IMR-90 (cell line): ENCODE measurements around the gene CDH16. TPM values are rescaled to one million over a fixed set of nuclear protein-coding genes. Genes with fewer than 3 reads are reported as not detected.

Experiments
- ATAC-seq: fragments of 200-7000 bp; cut with Tn5 transposase; 2 replicates; pipeline ENCODE4 v1.9.1; 2020; ENCODE audit warnings: low read depth, mild to moderate bottlenecking, moderate library complexity
- BruUV-seq: library from RNA; stranded (reverse); fragments of 400-500 nt; replicated peaks from 2 replicates; lab custom pipeline; 2021; lab: Mats Ljungman, UMichigan
- CTCF ChIA-PET: fragments of 300-600 bp; formaldehyde crosslinking; extraction: SDS; loops from one replicate; lab custom pipeline; 2021; ENCODE audit warnings: antibody characterized with exemption; lab: Yijun Ruan, JAX
- POLR2A ChIA-PET: fragments of 300-600 bp; sonication (Branson Sonifier 250); formaldehyde crosslinking; loops from one replicate; lab custom pipeline; 2022; ENCODE audit warnings: antibody characterized with exemption; ENCODE audit not compliant: unreplicated experiment; lab: Charles Lee
- DNase-seq: peaks from one replicate; pipeline ENCODE4 v3.0.0; 2013
- H2AFZ ChIP-seq: replicated peaks from 2 replicates; pipeline ENCODE3; 2013; ENCODE audit warnings: low read length, mild to moderate bottlenecking; ENCODE audit not compliant: poor library complexity
- H2AK5ac ChIP-seq: 2 replicates; pipeline ENCODE4 v1.6.1; 2013; ENCODE audit warnings: low read depth, low read length, inconsistent platforms
- H2AK9ac ChIP-seq: replicated peaks from 2 replicates; pipeline ENCODE3; 2013; ENCODE audit warnings: mild to moderate bottlenecking, low read depth, low read length, moderate library complexity; ENCODE audit not compliant: poor library complexity
- H2BK120ac ChIP-seq: 2 replicates; pipeline ENCODE4 v1.6.1; 2013; ENCODE audit warnings: low read depth, low read length, inconsistent platforms
- H2BK15ac ChIP-seq: 3 replicates; pipeline ENCODE4 v1.6.1; 2013; ENCODE audit warnings: low read depth, low read length, inconsistent platforms
- H2BK20ac ChIP-seq: 2 replicates; pipeline ENCODE4 v1.6.1; 2013; ENCODE audit warnings: low read depth, mild to moderate bottlenecking, inconsistent platforms, low read length, moderate library complexity
- H2BK5ac ChIP-seq: 2 replicates; pipeline ENCODE4 v1.6.1; 2013; ENCODE audit warnings: mild to moderate bottlenecking, low read depth, low read length, inconsistent platforms; ENCODE audit not compliant: poor library complexity, severe bottlenecking
- H3K14ac ChIP-seq: replicated peaks from 2 replicates; pipeline ENCODE4 v1.6.1; 2013; ENCODE audit warnings: low read depth, low read length, inconsistent platforms
- H3K18ac ChIP-seq: 2 replicates; pipeline ENCODE4 v1.6.1; 2013; ENCODE audit warnings: low read depth, low read length, control low read depth
- H3K23ac ChIP-seq: 2 replicates; pipeline ENCODE4 v1.6.1; 2013; ENCODE audit warnings: low read depth, low read length, inconsistent platforms
- H3K27ac ChIP-seq: 2 replicates; pipeline ENCODE4 v1.5.1; 2013; ENCODE audit warnings: mild to moderate bottlenecking, control low read depth, low read length; ENCODE audit not compliant: insufficient read depth
- H3K27me3 ChIP-seq: 2 replicates; pipeline ENCODE4 v1.6.1; 2013; ENCODE audit warnings: low read length; ENCODE audit not compliant: control insufficient read depth, insufficient read depth
- H3K36me3 ChIP-seq: 2 replicates; pipeline ENCODE4 v1.6.1; 2013; ENCODE audit warnings: low read length, mixed read lengths; ENCODE audit not compliant: control insufficient read depth, insufficient read depth
- H3K4ac ChIP-seq: 2 replicates; pipeline ENCODE4 v1.6.1; 2013; ENCODE audit warnings: low read depth, low read length, inconsistent platforms
- H3K4me1 ChIP-seq: 2 replicates; pipeline ENCODE4 v1.6.1; 2013; ENCODE audit warnings: low read length, mixed read lengths; ENCODE audit not compliant: control insufficient read depth, insufficient read depth
- H3K4me2 ChIP-seq: 2 replicates; pipeline ENCODE4 v1.6.1; 2013; ENCODE audit warnings: low read depth, mild to moderate bottlenecking, control low read depth, low read length, moderate library complexity
- H3K4me3 ChIP-seq: 2 replicates; pipeline ENCODE4 v1.5.1; 2013; ENCODE audit warnings: low read depth, mild to moderate bottlenecking, control low read depth, low read length, moderate library complexity; ENCODE audit not compliant: insufficient read depth
- H3K56ac ChIP-seq: 2 replicates; pipeline ENCODE4 v1.6.1; 2013; ENCODE audit warnings: low read length, inconsistent platforms; ENCODE audit not compliant: insufficient read depth; ENCODE audit errors: extremely low read depth
- H3K79me1 ChIP-seq, 2 experiments: 2 replicates each; pipeline ENCODE4 v1.6.1; 2013; ENCODE audit warnings: low read length in 2 of 2, inconsistent platforms in 1 of 2, low read depth in 1 of 2
- H3K9ac ChIP-seq: 2 replicates; pipeline ENCODE4 v1.6.1; 2013; ENCODE audit warnings: low read depth, low read length, control low read depth
- H3K9me1 ChIP-seq: 2 replicates; pipeline ENCODE4 v1.6.1; 2013; ENCODE audit warnings: low read length, inconsistent platforms; ENCODE audit not compliant: insufficient read depth
- H3K9me3 ChIP-seq: 2 replicates; pipeline ENCODE4 v1.6.1; 2013; ENCODE audit warnings: low read length; ENCODE audit not compliant: control insufficient read depth, insufficient read depth
- H4K20me1 ChIP-seq: 2 replicates; pipeline ENCODE4 v1.6.1; 2013; ENCODE audit warnings: low read length, inconsistent platforms; ENCODE audit not compliant: insufficient read depth
- H4K5ac ChIP-seq: 2 replicates; pipeline ENCODE4 v1.6.1; 2013; ENCODE audit warnings: mild to moderate bottlenecking, low read depth, low read length, control low read depth
- H4K8ac ChIP-seq, 2 experiments: 2 replicates each; pipeline ENCODE4 v1.6.1; 2013; ENCODE audit warnings: low read depth in 2 of 2, low read length in 2 of 2, control low read depth in 1 of 2, inconsistent platforms in 1 of 2
- H4K91ac ChIP-seq: 2 replicates; pipeline ENCODE4 v1.6.1; 2013; ENCODE audit warnings: low read depth, low read length, inconsistent platforms; ENCODE audit not compliant: insufficient read depth
- BHLHE40 ChIP-seq: fragments of 150-350 bp; IDR thresholded peaks from 2 replicates; pipeline ENCODE4 v1.6.1; 2016; ENCODE audit warnings: mild to moderate bottlenecking, low read depth, low read length
- CEBPB ChIP-seq: IDR thresholded peaks from 2 replicates; pipeline ENCODE4 v1.6.1; 2012; ENCODE audit warnings: low read depth, low read length, improper control_type of control experiment
- CHD1 ChIP-seq: IDR thresholded peaks from 2 replicates; pipeline ENCODE4 v1.6.1; 2012; ENCODE audit warnings: low read depth, low read length, improper control_type of control experiment
- CTCF ChIP-seq: conservative IDR thresholded peaks from 2 replicates; pipeline ENCODE4 v1.5.1; 2012; ENCODE audit warnings: mild to moderate bottlenecking, low read depth, low read length, improper control_type of control experiment
- ELK1 ChIP-seq: fragments of 150-350 bp; IDR thresholded peaks from 2 replicates; pipeline ENCODE4 v1.6.1; 2016; ENCODE audit warnings: low read depth, mild to moderate bottlenecking, low read length, moderate library complexity, borderline replicate concordance
- FOS ChIP-seq: fragments of 150-350 bp; IDR thresholded peaks from 2 replicates; pipeline ENCODE4 v1.6.1; 2016; ENCODE audit warnings: low read depth, low read length
- MAFK ChIP-seq: IDR thresholded peaks from 2 replicates; pipeline ENCODE4 v1.6.1; 2012; ENCODE audit warnings: low read depth, low read length, improper control_type of control experiment
- MAZ ChIP-seq: IDR thresholded peaks from 2 replicates; pipeline ENCODE4 v1.6.1; 2012; ENCODE audit warnings: low read depth, mild to moderate bottlenecking, low read length, improper control_type of control experiment, moderate library complexity, borderline replicate concordance
- MXI1 ChIP-seq: IDR thresholded peaks from 2 replicates; pipeline ENCODE4 v1.6.1; 2012; ENCODE audit warnings: low read depth, mild to moderate bottlenecking, low read length, moderate library complexity, borderline replicate concordance
- RAD21 ChIP-seq: IDR thresholded peaks from 2 replicates; pipeline ENCODE4 v1.6.1; 2012; ENCODE audit warnings: low read length, improper control_type of control experiment
- WGBS, 2 experiments: methylation state at CpG; one replicate each; pipeline versions ENCODE4 v1.1.5 to v1.1.7; 2013; ENCODE audit warnings: missing lambda C conversion rate in 2 of 2; ENCODE audit not compliant: insufficient read length in 1 of 2; ENCODE audit errors: extremely low coverage in 2 of 2; 5-methylcytosine and 5-hydroxymethylcytosine counted together
- dilution Hi-C: fragments of 300-500 bp; cut with HindIII; formaldehyde crosslinking; loops from one replicate; pipeline ENCODE4 v1.14.3; 2018; ENCODE audit warnings: low sequenced_read_pairs; ENCODE audit not compliant: unreplicated experiment
- in situ Hi-C: fragments of 300-500 bp; cut with MboI; formaldehyde crosslinking; loops from 3 replicates; pipeline ENCODE4 v1.14.3; 2019; ENCODE audit warnings: low sequenced_read_pairs, inconsistent platforms, mixed read lengths
- intact Hi-C: fragments of 100-400 bp; cut with micrococcal nuclease; formaldehyde crosslinking; loops from 2 replicates; pipeline ENCODE4 v1.10.0; 2022
- polyA plus RNA-seq, 3 experiments: library from polyadenylated mRNA; depleted of rRNA; stranded (reverse); fragments of >200 nt; gene quantifications; 2 replicates each; pipeline ENCODE4 v1.2.3, GENCODE V29; 2012; ENCODE audit warnings: low replicate concordance in 1 of 3
- total RNA-seq: library from RNA; depleted of rRNA; stranded (reverse); fragments of >200 nt; gene quantifications from 2 replicates; pipeline ENCODE4 v1.2.3, GENCODE V29; 2012

The CDH16 gene
- total and polyA plus RNA-seq, 2 of the 4 experiments (the other 2 are of a cell fraction): not detected

DNA sequence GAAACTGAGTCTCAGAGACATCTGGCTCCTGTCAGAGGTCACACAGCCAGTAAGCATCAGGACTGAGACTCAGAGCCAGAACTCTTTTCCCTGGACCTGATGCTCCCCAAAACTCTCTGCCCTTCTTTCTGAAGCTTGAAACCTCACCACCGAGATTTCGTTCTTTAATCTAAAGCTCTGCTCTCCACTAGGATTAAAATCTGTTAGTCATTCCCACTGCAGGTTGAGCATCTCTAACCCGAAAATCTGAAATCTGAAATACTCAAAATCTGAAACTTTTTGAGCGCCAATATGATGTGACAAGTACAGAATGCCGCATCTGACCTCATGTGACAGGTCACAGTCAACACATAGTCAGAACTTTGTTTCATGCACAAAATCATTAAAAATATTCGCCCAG, 2.2 kb downstream of the CDH16 start:
- Histone ChIP-seq H4K20me1 (no peaks in the 10 kb centered on the region), H3K4me2 (no peak overlapping the region), H2BK15ac (no peak overlapping the region), H3K4me3 (no peak overlapping the region), H4K5ac (no peak overlapping the region), H3K9me3 (no peaks in the 10 kb centered on the region), H3K14ac (no peak overlapping the region), H2BK120ac (no peak overlapping the region), H3K27me3 (peaks cover 45% of the 10 kb centered on the region), H2AK5ac (no peak overlapping the region), H3K18ac (no peak overlapping the region), H4K8ac (no peak overlapping the region), H3K4me1 (no peaks in the 10 kb centered on the region), H3K4ac (no peak overlapping the region), H3K79me1 (no peaks in the 10 kb centered on the region), H3K56ac (no peak overlapping the region), H3K23ac (no peak overlapping the region), H3K9ac (no peak overlapping the region), H2AFZ (no peak overlapping the region), H3K27ac (no peak overlapping the region), H2AK9ac (no peak overlapping the region), H4K91ac (no peak overlapping the region), H3K36me3 (no peaks in the 10 kb centered on the region), H2BK5ac (no peak overlapping the region), H3K9me1 (no peaks in the 10 kb centered on the region), H2BK20ac (no peak overlapping the region)
- ChIA-PET POLR2A (no interaction called here), CTCF (no interaction called here)
- no TSS peak for BruUV-seq
- intact Hi-C loops: no loop called here
- 100% methylated on average over 3 of the region's 6 CpGs; no CpG with 5 or more reads in 1 of the 2 experiments for WGBS, 2 experiments
- ATAC-seq: no peak
- dilution Hi-C loops: no loop called here
- in situ Hi-C loops: no loop called here
- no peak for DNase-seq
- TF ChIP-seq MAFK (no peak), BHLHE40 (no peak), ELK1 (no peak), FOS (no peak), CEBPB (no peak), MXI1 (no peak), CHD1 (no peak), MAZ (no peak), RAD21 (no peak), CTCF (no peak)
